ENCODE results near the gene PITPNM2. TPM values are rescaled to one million over a fixed set of nuclear protein-coding genes. Genes with fewer than 3 reads are reported as not detected.

Gene PITPNM2
- total and polyA plus RNA-seq, 2 of the 8 experiments (the other 6 are each of a cell fraction or from before 2014, with no cell fraction given) = 0.59 to 3.4 TPM

- H3K4ac ChIP-seq (replicated peaks; ENCODE audit: insufficient read length, low read depth, low read length) = no peak overlapping the region
- DNase-seq (ENCODE audit: low read depth in 1 of 2, low spot score in 2 of 2) = no peak
- H3K9ac ChIP-seq (replicated peaks in 1 of 4; ENCODE audit: extremely low read depth in 1 of 4, low read depth in 3 of 4, low read length in 3 of 4) = no peak overlapping the region
- H4K20me1 ChIP-seq (replicated peaks in 1 of 2; ENCODE audit: control insufficient read depth in 1 of 2, insufficient read depth in 2 of 2, low read length in 2 of 2) = no peaks in the 10 kb centered on the region
- H3K79me2 ChIP-seq (ENCODE audit: control insufficient read depth in 1 of 2, insufficient read depth in 2 of 2, low read length in 2 of 2) = no peaks in the 10 kb centered on the region
- no peak overlapping the region for H2AFZ ChIP-seq (ENCODE audit: low read length)
- no peak overlapping the region for H4K91ac ChIP-seq (replicated peaks; ENCODE audit: insufficient read length, low read length)
- no peaks in the 10 kb centered on the region for H3K27me3 ChIP-seq (replicated peaks in 1 of 4; ENCODE audit: control insufficient read depth in 3 of 4, extremely low read depth in 1 of 4, insufficient read depth in 3 of 4, low read length in 3 of 4)
- no peak overlapping the region for H3K18ac ChIP-seq (ENCODE audit: extremely low read depth, low read length)
- no peak overlapping the region for H2BK15ac ChIP-seq (ENCODE audit: low read length)
- no peak overlapping the region for H3K23ac ChIP-seq (ENCODE audit: insufficient read length)
- no peak overlapping the region for H2AK5ac ChIP-seq (ENCODE audit: low read depth, low read length)
- no peaks in the 10 kb centered on the region; the same call in 1 of the 2 replicates for H3K23me2 ChIP-seq (ENCODE audit: low read depth, low read length)
- no peak overlapping the region for H4K8ac ChIP-seq (ENCODE audit: extremely low read depth, insufficient read depth, low read length)
- ChIA-PET POLR2A (ENCODE audit: partially characterized antibody) (interaction anchor here (1.2 kb wide), 1 partner anchor 61 kb away, joined by 3 read pairs; the partner anchor contains the start of genes MPHOSPH9 and MTRFR), CTCF (ENCODE audit: partially characterized antibody) (interaction anchor here (0.6 kb wide), 1 partner anchor 445 kb away, joined by 3 read pairs; no protein-coding TSS in a partner anchor)
- H3K4me1 ChIP-seq (replicated peaks in 1 of 4; ENCODE audit: control insufficient read depth in 3 of 4, insufficient read depth in 4 of 4, low read length in 3 of 4) = peaks cover 0 to 3% (median 0%) of the 10 kb centered on the region in 4 experiments; a peak in 1 of 7 replicates
- no peak overlapping the region for H2BK12ac ChIP-seq (ENCODE audit: low read depth, low read length)
- no peak overlapping the region for H2BK5ac ChIP-seq (ENCODE audit: low read depth, low read length)
- FAIRE-seq = no peak
- H3K14ac ChIP-seq (ENCODE audit: insufficient read length) = no peak overlapping the region
- no peak overlapping the region for H3K4me3 ChIP-seq (ENCODE audit: extremely low read depth in 1 of 4, insufficient read depth in 2 of 4, low read depth in 3 of 4, low read length in 4 of 4)
- H3K56ac ChIP-seq (replicated peaks; ENCODE audit: insufficient read length, low read depth, low read length) = no peak overlapping the region
- H3K79me1 ChIP-seq (ENCODE audit: low read depth, low read length) = no peaks in the 10 kb centered on the region
- H2BK20ac ChIP-seq (ENCODE audit: low read length) = no peak overlapping the region
- H3K27ac ChIP-seq (ENCODE audit: low read depth, low read length) = no peak overlapping the region
- WGBS, 2 experiments (ENCODE audit: extremely low coverage in 1 of 2, insufficient coverage in 1 of 2, insufficient read length in 1 of 2, insufficient replicate concordance in 2 of 2, low coverage in 1 of 2, low lambda C conversion rate in 2 of 2, missing lambda C conversion rate in 1 of 2) = 77% methylated on average over 5 of the region's 5 CpGs; no CpG with 5 or more reads in 1 of the 2 experiments
- no peak overlapping the region for H2BK120ac ChIP-seq (replicated peaks; ENCODE audit: low read depth, low read length)
- no peak overlapping the region for H3K4me2 ChIP-seq (ENCODE audit: insufficient read depth in 1 of 2, low read depth in 2 of 2, low read length in 2 of 2)
- no peak overlapping the region for H4K5ac ChIP-seq (ENCODE audit: insufficient read length, low read depth, low read length)
- H3K36me3 ChIP-seq (ENCODE audit: control insufficient read depth in 2 of 4, insufficient read depth in 4 of 4, low read length in 3 of 4) = peaks cover 0 to 12% (median 0%) of the 10 kb centered on the region in 4 experiments; a peak in 2 of 8 replicates
- H3K9me3 ChIP-seq (ENCODE audit: insufficient read depth in 2 of 2, low read depth in 1 of 2, low read length in 1 of 2) = no peaks in the 10 kb centered on the region
- TF ChIP-seq CEBPB (IDR thresholded peaks at IDR 0.05; ENCODE audit: low read depth, low read length) = no peak
- TF ChIP-seq SP2 (IDR thresholded peaks at IDR 0.05; ENCODE audit: low read length) = no peak
- no peak for TF ChIP-seq ATF2 (IDR thresholded peaks at IDR 0.05; ENCODE audit: low read length)
- no peak for TF ChIP-seq EZH2 (IDR thresholded peaks at IDR 0.05; ENCODE audit: low read depth, low read length, severe bottlenecking)
- no peak for TF ChIP-seq RNF2 (IDR thresholded peaks at IDR 0.05; ENCODE audit: borderline replicate concordance, low read depth, low read length, missing control alignments, poor library complexity, severe bottlenecking)
- no peak for TF ChIP-seq SP1 (IDR thresholded peaks at IDR 0.05; ENCODE audit: low read depth, low read length)
- TF ChIP-seq HDAC6 (IDR thresholded peaks at IDR 0.05; ENCODE audit: low read depth, low read length) = no peak
- TF ChIP-seq MAX (IDR thresholded peaks at IDR 0.05) = no peak
- TF ChIP-seq BACH1 (IDR thresholded peaks at IDR 0.05; ENCODE audit: low read length) = no peak
- TF ChIP-seq PHF8 (conservative IDR thresholded peaks at IDR 0.05; ENCODE audit: low read depth, low read length) = no peak
- no peak for TF ChIP-seq TCF12 (IDR thresholded peaks at IDR 0.05; ENCODE audit: low read depth, low read length)
- no peak for TF ChIP-seq GTF2F1 (IDR thresholded peaks at IDR 0.05; ENCODE audit: borderline replicate concordance, low read depth, low read length)
Measured at GRCh38 chr12:123171967-123172366, 21.1 kb upstream of the PITPNM2 start.

Measured in H1 (cell line).